ENCODE measurements around the gene ACSS1.

- TF ChIP-seq, protein P1, sequence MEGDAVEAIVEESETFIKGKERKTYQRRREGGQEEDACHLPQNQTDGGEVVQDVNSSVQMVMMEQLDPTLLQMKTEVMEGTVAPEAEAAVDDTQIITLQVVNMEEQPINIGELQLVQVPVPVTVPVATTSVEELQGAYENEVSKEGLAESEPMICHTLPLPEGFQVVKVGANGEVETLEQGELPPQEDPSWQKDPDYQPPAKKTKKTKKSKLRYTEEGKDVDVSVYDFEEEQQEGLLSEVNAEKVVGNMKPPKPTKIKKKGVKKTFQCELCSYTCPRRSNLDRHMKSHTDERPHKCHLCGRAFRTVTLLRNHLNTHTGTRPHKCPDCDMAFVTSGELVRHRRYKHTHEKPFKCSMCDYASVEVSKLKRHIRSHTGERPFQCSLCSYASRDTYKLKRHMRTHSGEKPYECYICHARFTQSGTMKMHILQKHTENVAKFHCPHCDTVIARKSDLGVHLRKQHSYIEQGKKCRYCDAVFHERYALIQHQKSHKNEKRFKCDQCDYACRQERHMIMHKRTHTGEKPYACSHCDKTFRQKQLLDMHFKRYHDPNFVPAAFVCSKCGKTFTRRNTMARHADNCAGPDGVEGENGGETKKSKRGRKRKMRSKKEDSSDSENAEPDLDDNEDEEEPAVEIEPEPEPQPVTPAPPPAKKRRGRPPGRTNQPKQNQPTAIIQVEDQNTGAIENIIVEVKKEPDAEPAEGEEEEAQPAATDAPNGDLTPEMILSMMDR (IDR thresholded peaks at IDR 0.05): no peak
- no peak for TF ChIP-seq POLR2A (IDR thresholded peaks at IDR 0.05)
These were observed 24.5 kb downstream of the ACSS1 start for GRCh38 chr20:25033265-25033923.

Data from body of pancreas (tissue), 4 donors.